COLO829 (cell line): ENCODE data around the gene ADAMTSL1.
"Not testable (repeated sequence)": the region's sequence is repeated elsewhere in the genome, so short reads cannot be mapped to it uniquely, and the experiment has no call there.

Experiments
- DNase-seq: peaks from one replicate; pipeline ENCODE4 v3.0.0; 2012; ENCODE audit warnings: low spot score

Gene ADAMTSL1

DNA sequence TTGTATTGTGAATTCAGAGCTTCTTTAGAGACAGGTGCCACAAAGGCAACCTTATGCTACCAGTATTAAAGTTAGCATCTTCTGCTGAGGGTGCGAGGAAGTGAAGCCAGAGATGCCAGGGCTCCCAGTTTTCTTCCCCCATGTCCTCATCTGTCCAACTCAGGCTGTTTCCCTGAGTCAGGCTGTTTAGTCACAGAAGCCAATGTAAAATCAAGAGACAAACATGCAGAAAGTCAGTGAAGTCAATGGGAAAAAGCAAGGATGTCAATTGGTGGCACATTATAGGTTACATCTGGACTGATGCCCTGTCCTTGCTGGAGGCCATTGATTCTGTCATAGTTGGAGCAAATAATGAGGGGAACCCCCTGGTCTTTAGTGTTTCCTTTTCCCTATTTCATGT lies 390.6 kb downstream of the ADAMTSL1 start:
- no peak for DNase-seq

DNA sequence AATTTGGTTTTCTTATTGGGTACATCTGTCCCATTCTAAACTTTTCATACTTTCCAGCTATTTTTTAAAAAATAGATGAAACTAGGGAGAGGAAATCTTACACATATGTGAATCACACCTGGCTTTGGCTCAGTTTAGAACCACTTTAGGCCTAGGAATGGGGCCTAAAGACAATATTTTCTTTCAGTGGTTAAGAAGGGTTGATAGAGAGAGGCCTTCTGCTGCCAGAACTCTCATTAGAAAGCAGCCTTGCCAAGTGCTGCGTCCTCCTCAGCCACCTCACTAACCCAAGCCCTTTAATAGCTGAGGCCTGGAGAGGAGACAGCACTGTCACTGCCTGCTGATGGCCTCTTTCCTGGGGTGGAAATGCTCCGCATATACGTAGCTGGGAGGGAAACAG lies 391.6 kb downstream of the ADAMTSL1 start:
- no peak for DNase-seq

GRCh38 chr9:18866121-18866831 lies 392.3 kb downstream of the ADAMTSL1 start:
- no peak for DNase-seq

DNA sequence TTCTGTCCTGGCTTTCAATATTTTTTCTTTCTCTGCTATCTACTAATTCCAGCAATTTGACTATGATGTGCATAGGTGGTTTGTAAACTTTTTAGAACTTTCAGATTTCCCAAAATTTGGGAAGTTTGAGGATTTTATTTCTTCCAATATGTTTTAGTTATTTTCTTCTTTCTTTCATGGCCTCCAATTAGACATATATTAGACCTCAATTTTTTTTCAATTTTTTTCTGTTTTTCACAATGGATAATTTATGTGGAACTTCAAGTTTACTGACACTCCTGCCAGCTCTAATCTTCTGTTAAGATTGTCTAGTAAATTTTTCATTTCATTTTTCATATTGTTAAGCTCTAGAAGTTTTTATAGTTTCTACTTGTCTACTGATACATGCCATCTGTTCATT lies 395.8 kb downstream of the ADAMTSL1 start:
- DNase-seq, result no peak

DNA sequence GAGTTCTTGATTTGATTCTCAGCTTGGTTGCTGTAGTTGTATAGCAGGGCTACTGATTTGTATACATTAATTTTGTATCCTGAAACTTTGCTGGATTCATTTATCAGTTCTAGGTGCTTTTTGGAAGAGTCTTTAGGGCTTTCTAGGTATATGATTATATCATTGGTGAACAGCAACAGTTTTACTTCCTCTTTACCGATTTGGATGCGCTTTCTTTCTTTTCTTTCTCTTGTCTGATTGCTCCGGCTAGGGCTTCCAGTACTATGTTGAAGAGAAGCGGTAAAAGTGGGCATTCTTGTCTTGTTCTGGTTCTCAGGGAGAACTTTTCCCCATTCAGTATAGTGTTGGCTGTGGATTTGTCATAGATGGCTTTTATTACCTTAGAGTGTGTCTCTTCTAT lies 400.1 kb downstream of the ADAMTSL1 start:
- no peak for DNase-seq

DNA sequence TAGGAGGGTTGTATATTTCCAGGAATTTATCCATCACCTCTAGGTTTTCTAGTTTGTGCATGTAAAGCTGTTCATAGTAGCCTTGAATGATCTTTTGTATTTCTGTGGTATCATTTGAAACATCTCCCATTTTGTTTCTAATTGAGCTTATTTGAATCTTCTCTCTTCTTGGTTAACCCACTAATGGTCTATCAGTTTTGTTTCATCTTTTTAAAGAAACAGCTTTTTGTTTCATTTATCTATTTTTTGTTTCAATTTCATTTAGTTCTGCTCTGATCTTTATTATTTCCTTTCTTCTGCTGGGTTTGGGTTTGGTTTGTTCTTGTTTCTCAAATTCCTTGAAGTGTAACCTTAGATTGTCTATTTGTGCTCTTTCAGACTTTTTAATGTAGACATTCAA lies 401.0 kb downstream of the ADAMTSL1 start:
- not testable (repeated sequence) for DNase-seq

DNA sequence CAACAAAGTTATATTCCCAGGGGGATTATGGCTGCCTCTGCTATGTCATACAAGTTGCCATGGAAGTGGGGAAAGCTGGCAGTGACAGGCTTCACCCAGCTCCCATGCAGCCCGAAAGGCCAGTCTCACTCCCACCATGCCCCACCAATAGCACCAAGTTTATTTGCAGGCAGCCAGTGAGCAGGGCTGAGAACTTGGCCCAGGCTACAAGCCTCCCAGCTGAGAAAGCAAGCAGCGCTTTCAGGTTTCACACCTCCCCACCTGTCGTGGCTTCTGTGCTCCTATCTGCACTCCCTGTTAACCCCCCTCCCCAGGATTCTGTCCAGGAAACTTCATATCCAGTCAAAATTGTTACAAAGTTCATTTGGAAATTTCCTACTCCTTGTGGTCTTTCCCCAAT lies 404.0 kb downstream of the ADAMTSL1 start:
- DNase-seq, result no peak

DNA sequence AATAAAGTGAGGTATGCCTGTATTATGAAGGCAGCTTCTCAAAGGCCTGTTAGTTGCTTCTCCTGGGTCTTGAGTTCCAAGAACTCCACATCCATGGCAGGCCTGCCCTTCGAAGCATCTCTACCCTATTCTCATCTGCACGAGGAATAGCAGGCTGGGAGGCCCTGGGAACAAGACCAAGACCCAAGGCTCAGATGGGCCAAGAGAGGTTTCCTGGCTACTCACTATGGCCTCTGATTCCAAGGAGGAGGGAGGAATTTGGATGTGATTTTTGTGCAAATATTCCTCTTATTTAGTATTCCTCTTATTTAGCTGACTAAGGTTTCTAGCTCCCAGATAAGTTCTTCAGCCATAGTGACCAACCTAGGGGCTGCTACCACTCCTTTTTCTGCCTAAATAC lies 407.8 kb downstream of the ADAMTSL1 start:
- DNase-seq, result no peak

GRCh38 chr9:18887546-18887945 lies 413.6 kb downstream of the ADAMTSL1 start:
- DNase-seq, result no peak

GRCh38 chr9:18888290-18888689 lies 414.3 kb downstream of the ADAMTSL1 start:
- DNase-seq, result no peak

DNA sequence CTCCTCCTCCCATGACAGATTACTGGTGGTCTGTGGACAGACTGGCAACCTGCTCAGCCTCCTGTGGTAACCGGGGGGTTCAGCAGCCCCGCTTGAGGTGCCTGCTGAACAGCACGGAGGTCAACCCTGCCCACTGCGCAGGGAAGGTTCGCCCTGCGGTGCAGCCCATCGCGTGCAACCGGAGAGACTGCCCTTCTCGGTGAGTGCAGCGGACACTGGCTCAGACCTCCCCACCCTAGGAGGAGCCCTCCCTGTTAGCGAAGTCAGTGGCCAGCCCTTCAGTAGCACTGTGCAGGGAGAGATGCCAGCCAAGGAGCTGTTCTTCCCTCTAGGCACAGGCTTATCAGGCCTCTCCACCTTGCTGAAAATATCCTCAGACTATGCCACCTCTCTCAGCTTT lies 415.6 kb downstream of the ADAMTSL1 start:
- DNase-seq, result no peak

DNA sequence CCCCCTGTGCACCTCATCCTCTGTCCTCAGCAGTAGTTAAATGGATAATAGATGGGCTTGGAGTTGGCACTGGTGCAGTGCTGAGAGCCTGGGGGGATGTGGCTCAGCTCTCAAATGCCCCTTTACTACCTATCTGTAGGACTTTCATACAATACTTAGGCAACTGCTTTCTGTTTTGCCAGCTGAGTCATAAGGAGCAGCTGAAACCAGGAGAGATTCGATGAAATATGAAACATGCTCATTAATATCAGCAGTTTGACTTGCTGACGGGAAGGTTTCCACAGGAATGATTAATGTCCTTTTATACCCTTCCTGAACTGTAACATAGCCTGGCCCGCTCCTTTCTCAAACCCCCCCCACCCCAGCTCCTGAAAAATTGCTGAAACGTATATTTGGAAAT lies 416.4 kb downstream of the ADAMTSL1 start:
- DNase-seq, result no peak

DNA sequence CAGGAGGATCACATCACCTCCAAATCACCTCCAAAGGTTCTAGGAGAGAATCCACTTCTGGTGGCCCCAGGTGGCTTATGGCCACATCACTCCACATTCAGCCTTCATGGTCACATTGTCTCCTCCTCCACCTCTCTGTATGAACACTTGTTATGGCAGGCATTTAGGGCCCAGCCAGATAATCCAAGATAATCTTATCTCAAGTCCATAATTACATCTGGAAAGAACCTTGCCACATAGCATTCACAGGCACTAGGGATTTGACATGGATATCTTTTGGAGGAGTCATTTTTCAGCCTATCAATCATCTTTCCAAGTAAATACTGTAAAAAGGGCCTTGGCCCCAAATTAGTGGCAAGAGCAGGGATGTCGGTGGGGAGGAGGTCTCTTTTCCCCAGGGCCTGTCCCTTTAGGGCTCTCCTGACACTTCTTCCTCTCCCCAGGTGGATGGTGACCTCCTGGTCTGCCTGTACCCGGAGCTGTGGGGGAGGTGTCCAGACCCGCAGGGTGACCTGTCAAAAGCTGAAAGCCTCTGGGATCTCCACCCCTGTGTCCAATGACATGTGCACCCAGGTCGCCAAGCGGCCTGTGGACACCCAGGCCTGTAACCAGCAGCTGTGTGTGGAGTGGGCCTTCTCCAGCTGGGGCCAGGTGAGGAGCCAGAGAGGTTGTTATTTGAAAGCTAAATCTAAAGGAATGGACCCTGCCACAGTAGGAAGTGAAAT lies 418.2 kb downstream of the ADAMTSL1 start:
- no peak for DNase-seq

DNA sequence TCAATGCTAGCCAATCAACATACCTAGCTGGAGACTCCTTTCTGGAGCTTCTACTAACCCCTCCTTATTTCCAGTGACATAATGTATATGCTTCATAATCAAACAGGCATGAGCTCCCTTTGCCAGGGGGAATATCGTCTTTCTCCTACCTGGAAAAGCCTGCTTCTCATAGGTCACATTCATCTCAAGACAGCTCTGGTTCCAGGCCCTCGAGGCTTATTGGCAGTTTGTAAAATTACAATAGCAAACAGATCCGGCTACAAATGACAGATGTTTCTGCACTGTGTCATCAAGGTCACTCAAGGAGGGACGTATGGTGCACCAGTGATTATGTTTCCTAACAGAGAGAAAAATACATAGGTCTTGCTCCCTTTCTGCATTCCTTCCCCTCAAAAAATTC lies 419.1 kb downstream of the ADAMTSL1 start:
- no peak for DNase-seq

DNA sequence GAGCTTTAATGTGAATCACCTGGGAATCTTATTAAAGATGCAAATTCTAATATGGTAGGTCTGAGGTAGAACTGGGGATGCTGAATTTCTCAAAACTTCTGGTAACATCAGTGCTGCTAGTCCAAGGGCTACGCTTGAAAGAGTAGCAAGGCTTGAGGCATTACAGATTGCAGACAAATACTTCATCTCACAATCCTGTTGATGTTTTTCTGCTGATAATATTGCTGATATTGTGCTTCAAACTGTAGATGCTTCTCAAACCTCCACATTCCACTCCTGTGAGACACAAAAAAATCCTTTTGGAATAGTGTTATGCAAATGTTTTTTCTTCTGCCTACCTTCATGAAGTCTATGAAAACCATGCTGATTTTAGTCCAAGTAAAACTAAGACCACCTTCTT lies 419.5 kb downstream of the ADAMTSL1 start:
- DNase-seq, result no peak

GRCh38 chr9:18896004-18896403 lies 422.1 kb downstream of the ADAMTSL1 start:
- no peak for DNase-seq

- no peak for DNase-seq
Observed at GRCh38 chr9:18896531-18897179, 422.7 kb downstream of the ADAMTSL1 start.

- DNase-seq, result no peak
Observed at GRCh38 chr9:18903450-18903849, 429.5 kb downstream of the ADAMTSL1 start.

DNA sequence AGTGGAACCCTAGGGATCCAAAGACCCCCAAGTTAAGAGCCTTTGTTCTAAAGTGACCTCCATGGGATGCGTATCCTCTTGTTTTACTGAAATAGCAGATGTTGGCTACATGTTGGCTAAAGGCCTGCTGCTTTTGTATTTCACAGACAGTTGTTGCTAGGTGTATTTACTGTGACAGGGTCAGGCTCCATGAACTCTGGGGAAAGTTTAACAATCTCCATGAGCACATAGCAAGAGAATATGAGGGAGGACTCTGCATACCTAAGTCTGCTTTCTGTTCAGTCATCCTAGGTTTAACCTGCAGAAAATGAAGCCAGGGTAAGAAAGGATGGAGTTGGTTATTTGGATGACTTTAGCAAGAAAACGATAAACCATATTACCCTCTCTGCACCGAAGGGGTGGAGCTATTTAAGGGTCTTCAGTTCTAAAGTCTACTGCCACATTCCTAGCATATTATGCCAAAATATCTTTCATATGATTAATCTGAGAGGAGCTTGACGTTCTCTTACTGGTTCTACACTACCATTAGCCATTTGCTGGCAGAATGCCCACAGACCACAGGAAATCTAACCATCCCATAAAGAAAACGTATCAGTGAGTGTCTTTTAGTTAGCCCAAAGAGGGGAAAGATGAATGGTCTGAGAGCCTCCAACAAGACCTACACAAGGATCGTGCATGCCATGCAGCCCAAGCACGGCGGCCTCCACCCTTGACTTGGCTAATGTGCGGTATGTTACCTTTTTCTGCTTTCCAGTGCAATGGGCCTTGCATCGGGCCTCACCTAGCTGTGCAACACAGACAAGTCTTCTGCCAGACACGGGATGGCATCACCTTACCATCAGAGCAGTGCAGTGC lies 431.3 kb downstream of the ADAMTSL1 start:
- DNase-seq, result no peak

- DNase-seq, result no peak
Observed at GRCh38 chr9:18905883-18906629, 432.1 kb downstream of the ADAMTSL1 start.

DNA sequence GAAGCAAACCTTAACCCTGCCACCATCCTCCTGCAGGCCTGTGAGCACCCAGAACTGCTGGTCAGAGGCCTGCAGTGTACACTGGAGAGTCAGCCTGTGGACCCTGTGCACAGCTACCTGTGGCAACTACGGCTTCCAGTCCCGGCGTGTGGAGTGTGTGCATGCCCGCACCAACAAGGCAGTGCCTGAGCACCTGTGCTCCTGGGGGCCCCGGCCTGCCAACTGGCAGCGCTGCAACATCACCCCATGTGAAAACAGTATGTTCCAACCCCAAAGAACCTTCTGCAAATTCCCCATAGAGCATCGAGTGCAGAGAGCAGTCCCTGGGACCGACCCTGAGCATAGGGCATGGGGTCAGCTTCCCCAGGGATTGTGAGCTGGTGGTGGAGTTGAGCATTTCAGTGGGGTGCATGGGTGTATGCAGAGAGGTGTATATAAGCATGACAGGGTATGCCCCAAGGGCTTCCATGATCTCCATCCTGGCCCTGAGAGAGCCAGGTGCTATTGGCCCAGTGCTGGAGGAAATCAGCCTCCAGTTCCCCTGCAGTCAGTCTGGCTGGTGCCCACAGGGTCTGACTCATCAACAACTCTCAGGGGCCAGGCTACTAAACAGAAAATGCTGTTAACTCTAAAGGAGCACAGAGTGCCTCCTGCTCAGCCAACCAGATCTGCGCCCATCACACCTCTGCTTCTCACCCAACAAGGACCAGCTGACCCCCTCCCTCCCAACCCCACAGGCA lies 432.9 kb downstream of the ADAMTSL1 start:
- DNase-seq, result no peak
